GM18873 (cell line): ENCODE results near the gene HHIPL1.

ENCODE experiments used
- ATAC-seq: cut with Tn5 transposase; IDR thresholded peaks from one replicate; pipeline ENCODE4 v1.9.1; 2021; ENCODE audit warnings: mild to moderate bottlenecking, moderate library complexity, moderate number of reproducible peaks; ENCODE audit not compliant: unreplicated experiment, low FRiP score

The HHIPL1 gene

DNA sequence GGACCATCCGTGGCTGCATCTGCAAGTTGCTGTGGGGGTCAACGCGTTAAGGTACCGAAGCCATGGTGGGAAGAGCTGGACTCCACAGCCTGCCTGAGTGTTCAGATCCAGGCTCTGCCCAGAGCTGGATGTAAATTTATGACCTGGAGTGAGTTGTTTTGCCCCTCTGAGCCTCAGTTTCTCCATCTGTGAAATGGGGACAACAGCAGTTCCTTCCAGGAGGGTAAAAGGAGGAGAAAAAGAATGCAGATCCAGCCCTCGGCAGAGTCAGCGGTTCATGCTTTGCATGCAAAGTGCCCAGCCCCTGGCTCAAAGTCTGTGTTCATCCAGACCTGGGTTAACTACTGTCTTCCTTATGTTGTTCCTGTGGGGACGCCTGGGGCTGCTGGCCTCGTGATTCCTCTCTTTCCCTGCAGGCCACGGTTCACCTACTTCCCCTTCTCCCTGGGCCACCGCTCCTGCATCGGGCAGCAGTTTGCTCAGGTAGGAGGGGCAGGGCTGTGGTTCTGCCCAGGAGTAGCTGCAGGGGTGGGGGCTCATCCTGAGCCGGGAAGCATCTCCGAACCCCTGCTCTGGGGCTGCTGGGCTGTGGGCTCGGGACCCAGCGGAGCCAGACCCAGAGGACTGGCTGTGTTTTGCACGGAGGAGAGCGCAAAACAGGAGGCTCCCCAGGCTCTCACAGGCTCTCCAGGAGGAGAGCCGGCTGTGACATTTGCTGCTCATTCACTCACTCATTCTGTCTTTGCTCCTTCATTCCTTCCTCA lies 81.0 kb downstream of the HHIPL1 start:
- ATAC-seq: no peak

DNA sequence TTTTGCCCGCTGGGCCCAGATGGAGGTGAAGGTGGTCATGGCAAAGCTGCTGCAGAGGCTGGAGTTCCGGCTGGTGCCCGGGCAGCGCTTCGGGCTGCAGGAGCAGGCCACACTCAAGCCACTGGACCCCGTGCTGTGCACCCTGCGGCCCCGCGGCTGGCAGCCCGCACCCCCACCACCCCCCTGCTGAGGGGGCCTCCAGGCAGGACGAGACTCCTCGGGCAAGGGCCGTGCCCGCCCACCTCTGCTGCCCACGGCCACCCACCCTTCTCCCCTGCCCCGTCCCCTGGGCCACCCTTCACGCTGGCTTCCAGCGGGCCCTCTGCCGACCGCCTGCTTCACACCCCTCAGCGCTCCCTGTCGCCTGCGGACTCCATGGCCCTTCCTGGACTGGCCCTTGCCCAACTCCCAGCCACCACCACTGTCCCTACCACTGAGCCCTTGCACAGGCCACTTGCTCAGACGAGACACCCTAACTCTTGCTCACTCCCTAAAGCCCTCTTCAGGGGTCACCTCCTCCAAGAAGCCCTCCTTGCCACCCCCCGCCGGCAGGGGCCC lies 81.7 kb downstream of the HHIPL1 start:
- no peak for ATAC-seq

DNA sequence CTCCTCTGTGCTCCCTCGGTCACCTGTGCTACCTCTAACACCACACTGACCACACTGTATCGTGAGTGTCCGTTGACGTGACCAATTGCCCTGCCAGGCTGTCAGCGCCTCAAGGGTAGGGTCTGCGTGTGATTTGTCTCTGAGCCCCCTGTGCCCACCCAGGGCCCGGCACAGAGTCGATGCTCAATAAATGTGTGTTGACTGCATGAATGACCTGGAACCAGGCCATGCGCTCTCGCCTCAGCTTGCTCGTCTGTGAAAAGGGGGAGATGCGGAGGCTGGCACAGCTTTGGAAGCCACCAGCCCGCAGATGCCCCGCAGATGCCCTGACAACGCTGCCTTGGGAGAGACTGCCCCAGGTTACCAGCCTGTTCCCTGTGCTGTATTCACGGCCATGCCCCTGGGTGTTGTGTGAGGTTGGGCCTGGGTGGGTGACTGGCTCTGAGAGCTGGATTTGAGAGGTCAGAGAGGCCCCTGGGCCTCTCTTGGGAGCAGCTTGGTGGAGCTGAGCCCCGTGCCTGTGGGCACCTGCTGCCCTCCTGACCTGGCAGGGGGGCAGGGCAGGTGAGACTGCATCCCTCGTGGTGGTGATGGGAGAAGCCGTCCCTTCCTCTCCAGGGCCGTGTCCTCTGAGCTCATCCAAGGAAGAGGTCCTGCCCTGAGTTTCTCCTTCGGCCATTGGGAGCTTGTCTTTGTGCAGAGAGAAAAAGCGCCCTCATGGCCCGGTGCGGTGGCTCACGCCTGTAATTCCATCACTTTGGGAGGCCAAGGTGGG lies 82.4 kb downstream of the HHIPL1 start:
- ATAC-seq: no peak

DNA sequence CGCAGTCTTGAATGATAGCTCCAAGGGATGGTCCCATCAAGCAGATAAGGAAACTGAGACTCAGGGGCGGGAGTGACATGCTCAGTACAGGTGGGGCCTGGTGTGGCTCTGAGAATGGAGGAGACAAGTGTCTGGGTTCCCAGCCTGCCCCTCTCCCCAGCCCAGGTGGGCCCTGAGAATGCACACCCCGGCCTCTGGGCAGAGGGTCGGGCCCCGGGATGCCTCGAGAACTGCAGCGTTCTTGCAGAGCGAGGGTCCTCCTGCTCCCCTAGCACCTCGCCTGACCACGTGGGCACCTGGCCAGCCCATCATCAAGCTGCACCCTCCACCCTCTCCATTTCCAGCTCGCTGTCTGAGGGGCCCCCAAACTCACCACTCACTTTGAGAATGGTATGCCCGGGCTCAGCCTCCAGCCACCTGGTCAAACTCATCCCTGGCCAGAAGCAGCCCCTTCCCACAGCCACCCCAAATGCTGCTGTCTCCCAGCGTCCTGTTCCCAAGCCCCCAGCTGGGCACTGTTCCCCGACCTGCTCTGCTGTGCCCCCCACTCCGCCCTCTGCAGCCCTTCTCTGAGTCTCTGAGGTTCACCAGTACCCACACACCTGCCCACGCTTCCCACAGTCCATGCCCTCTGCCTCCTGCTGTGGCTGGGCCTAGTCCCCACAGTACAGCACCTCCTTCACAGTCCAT lies 83.4 kb downstream of the HHIPL1 start:
- no peak for ATAC-seq

DNA sequence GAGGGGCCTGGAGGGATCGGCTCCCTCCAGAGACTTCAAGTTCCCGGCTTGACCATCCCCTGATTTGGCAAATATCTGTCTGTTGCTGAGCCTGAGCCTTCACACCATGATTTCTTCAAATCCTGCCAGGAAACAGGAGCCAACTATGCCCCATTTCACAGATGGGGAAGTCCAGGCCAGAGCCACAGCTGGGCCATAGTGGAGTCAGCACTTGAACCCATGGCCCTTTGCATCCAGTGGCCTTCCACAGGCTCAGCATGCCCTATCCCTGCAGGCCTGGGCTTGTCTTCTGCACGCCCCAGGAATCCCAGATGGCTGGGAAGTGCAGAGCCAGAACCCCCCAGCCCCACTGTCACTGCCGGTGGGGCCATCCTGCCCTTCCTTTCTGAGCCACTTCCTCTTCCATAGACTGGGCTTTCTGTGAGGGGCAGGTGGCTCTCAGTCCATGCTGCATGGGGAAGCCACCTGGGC lies 84.1 kb downstream of the HHIPL1 start:
- ATAC-seq: no peak
